GM21447 (cell line): ENCODE results near the gene CCL5.

ENCODE experiments used
- ATAC-seq: cut with Tn5 transposase; IDR thresholded peaks from one replicate; pipeline ENCODE4 v1.9.1; 2021; ENCODE audit not compliant: unreplicated experiment

The CCL5 gene

DNA sequence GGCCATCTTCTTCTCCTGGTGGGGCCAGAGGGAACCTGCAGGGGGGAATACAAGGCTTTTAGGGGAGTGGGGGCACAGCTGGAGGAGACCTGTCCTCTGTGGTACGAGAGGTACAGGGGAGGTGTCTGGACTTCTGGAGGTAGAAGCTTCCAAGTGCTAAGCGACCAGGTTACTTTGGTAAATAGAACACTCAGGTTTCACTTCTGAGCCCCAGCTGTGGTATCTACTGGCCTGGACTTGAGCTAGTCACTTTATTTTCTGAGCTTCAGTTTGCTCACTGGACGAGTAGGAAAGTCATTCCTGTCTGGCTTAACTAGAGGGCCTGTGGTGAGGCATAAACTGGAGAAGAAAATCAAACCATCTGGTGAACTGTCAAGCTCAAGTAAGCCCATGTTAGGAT lies 11.4 kb downstream of the CCL5 start, which contains the start of gene HEATR9:
Gene HEATR9 (minus strand): TSS at position 155 of the 400 bp plus-strand sequence. CDS start 149 bp downstream, at position 6.
- ATAC-seq: no peak

- no peak for ATAC-seq
These were observed 12.6 kb downstream of the CCL5 start for GRCh38 chr17:35867574-35867973.

DNA sequence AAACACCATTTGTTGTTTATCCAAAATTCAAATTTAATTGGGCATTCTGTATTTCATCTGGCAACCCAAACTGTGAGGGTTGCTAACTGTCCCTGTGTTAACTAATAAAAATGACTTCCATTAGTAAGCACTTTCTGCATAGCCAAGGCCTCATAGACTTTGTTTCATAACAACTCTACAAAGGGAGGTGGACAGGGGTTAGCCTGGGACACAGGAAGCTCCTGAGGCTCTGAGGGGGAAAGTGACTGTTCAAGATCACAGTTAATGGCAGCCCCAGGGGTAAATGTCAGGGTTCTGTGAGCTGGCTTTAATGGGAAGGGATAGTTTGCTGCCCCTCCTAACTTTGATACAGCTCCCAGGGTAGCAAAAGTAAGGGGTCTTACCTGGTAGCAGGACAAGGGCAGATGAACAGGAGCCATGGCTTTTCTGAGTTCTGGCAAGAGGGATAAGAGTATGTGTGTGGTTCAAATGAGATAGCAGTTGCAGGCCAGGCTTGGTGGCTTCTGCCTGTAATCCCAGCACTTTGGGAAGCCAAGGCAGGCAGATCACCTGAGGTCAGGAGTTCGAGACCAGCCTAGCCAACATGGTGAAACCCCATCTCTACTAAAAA lies 13.7 kb downstream of the CCL5 start:
- ATAC-seq: no peak

DNA sequence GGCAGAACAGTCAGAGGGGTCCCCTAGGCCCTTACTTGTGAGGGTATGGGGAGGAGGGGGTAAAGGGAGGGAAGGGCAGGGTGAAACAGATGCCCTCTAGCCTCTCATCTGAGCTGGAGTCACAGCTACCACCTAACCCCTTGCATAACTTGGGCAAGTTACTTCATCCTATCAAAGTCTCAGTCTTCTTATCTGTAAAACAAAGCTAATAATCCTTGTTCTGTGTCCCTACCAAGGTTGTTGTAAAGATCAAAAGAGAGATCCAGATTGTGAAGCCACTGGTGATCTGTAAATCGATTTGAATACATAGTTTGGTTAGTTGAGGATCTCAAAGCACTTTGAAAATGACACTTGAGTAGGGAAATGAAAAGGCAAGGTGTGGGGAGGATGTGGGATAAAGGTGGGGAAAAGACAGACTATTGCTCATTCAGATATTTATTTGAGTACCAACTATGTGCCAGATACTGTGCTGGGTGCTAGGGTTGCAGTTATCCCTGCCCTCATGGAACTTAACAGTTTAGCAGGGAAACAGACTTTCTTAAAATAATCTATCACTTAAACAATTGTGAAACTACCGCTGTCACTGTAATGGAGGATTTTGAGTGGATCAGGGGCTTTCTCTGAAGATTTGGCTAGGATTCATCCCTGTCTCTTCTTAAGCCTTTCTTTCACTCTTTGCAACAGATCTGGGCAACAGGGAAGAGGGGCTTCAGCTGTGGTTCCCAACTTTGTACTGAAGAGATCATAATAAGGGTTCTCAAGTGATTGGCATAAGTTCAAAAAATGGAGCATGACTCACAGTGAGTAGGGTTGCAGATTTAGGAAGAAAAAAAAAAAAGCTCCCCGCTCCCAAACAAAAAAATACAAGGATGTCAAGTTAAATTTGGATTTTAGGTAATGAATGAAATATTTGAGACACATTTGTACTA lies 14.5 kb downstream of the CCL5 start:
- no peak for ATAC-seq

DNA sequence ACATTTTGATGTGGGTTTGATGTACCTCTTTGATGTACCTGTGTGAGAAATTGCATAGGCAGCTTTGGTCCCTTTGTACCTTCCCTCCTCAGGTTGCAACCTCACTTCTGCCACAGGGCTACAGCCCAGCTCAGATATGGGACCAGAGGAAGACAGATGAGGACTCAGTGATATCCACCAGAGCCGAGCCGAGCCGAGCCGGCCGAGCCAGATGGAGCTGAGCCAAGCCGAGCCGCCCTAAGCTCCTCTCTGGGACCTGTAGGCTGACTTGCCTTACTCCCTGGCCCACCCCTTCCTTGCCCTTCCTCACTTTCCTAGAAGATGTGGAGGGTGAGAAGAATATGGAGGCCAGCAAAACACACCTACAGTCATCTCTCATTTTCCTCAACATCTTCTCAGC lies 15.3 kb downstream of the CCL5 start:
- no peak for ATAC-seq

GRCh38 chr17:35856603-35857002 lies 23.6 kb downstream of the CCL5 start:
- ATAC-seq: no peak

- no peak for ATAC-seq
These were observed 24.2 kb downstream of the CCL5 start for GRCh38 chr17:35855965-35856364.

DNA sequence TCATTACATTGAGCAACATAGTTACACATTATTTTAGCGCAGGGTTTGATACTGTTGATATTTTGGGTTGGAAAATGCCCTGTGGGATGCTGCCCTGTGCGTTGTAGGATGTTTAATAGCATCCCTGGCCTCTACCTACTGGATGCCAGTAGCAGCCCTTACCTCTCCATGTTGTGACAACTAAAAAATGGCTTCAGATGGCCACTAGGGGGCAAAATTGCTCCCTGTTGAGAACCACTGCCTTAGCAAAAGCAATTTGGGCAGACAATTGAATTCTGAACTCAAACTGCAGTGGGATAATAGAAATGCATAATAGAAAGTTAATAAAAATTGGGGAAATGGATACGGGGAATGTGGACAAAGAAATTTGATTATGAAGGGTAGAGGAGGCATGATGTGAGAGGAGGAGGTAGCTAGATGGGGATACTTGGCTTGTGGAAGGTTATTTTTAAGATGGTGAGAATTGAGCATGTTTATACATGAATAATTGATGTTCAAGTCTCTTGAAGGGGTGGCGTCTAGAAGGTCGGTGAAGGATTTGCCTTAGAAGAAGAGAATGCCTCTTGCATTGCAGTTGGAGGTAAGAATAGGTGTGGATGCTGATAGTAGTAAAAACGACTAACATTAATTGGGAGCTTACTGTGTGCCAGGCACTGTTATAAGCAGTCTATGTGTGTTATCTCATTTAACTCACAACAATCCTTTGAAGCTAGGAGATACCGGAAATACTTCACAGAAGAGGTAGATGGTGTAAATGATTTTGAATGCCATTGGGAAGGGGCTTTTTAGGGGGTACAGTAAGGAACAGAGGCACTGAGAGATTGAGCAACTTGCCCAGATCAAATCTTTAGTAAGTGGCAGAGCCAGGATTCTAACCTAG lies 30.5 kb downstream of the CCL5 start:
- no peak for ATAC-seq

DNA sequence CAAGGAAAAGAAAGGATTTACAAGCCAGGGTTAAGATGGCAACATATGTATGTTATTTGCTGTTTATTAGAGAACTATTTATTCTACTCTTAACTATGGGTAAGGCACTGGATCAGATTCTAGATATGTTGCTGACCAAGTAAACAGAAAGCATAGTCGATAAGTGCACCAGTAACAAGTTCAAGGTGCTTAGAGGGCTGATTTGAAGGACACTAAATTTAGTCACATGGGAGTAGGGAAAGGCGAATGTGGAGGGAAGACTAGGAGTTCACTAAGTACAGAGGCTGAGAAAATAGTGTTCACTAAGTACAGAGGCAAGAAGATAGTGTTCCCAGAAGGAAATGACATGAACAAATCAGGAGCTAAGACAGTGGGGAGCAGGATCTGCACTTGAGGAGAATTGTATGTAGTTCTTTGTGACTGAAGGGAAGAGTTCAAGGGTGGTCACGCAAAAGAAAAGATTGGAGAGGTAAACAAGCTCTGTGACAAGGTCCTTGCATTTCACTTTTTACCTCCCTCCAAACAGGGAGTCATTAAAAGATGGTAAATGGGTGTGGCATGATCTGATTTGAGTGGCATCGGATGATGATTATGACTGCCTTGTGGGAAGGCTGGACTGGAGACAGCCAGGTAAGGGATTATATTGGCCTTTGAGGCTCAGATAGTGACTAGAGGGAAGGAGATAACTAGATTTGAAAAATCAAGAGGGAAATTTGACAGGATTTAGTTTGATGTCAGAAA lies 32.4 kb downstream of the CCL5 start:
- ATAC-seq: no peak

DNA sequence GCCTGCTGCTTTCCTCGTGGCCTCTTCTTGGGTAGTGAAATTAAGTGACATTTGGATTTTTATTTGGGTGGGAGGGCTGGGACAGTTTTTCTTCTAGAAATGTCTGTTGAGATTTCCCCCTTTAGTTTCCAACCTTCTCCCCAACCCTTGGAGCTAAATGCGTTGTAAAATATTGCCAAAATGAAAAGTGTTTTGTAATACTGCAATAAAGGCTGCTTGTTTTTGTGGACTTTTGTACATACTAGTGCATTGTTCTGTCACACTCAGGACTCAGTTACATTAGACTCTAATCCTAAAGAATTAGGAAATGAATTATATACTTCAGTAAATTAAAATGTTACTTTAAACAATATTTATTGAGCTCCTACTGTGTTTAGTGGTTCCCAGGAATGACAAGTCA lies 33.2 kb downstream of the CCL5 start:
- no peak for ATAC-seq

- no peak for ATAC-seq
These were observed 33.9 kb downstream of the CCL5 start for GRCh38 chr17:35846055-35846809.

- no peak for ATAC-seq
These were observed 35.6 kb downstream of the CCL5 start for GRCh38 chr17:35844547-35844946.

- ATAC-seq: no peak
These were observed 36.5 kb downstream of the CCL5 start for GRCh38 chr17:35843698-35844097.

GRCh38 chr17:35842239-35842638 lies 37.9 kb downstream of the CCL5 start:
- ATAC-seq: no peak

- ATAC-seq: no peak
These were observed 38.7 kb downstream of the CCL5 start for GRCh38 chr17:35841505-35841904.

- no peak for ATAC-seq
These were observed 39.1 kb downstream of the CCL5 start for GRCh38 chr17:35841101-35841500.

GRCh38 chr17:35825206-35825605 lies 55.0 kb downstream of the CCL5 start:
- no peak for ATAC-seq
